Measurements from ENCODE around the gene RORC. TPM values are rescaled to one million over a fixed set of nuclear protein-coding genes. Genes with fewer than 3 reads are reported as not detected.

The RORC gene
- total and polyA plus RNA-seq, 2 donors from 2014 or later, result 19.1 to 34.5 TPM

DNA sequence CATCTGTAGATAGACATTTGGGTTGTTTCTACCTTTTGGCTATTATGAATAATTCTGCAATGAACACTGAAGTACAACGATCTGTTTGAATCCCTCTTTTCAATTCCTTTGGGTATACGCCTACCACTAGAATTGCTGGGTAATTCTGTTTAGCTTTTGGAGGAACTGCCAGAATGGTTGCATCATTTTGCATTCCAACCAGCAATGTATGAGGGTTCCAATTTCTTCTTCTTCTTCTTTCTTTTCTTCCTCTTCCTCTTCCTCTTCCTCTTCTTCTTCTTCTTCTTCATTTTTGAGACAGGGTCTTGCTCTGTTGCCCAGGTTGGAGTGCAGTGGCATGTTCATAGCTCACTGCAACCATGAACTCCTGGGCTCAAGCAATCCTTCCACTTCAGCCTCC lies 35.7 kb upstream of the RORC start:
- FAIRE-seq, result no peak
- DNase-seq, result no peak
- TF ChIP-seq, protein P1, sequence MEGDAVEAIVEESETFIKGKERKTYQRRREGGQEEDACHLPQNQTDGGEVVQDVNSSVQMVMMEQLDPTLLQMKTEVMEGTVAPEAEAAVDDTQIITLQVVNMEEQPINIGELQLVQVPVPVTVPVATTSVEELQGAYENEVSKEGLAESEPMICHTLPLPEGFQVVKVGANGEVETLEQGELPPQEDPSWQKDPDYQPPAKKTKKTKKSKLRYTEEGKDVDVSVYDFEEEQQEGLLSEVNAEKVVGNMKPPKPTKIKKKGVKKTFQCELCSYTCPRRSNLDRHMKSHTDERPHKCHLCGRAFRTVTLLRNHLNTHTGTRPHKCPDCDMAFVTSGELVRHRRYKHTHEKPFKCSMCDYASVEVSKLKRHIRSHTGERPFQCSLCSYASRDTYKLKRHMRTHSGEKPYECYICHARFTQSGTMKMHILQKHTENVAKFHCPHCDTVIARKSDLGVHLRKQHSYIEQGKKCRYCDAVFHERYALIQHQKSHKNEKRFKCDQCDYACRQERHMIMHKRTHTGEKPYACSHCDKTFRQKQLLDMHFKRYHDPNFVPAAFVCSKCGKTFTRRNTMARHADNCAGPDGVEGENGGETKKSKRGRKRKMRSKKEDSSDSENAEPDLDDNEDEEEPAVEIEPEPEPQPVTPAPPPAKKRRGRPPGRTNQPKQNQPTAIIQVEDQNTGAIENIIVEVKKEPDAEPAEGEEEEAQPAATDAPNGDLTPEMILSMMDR (IDR thresholded peaks at IDR 0.05; ENCODE audit: borderline replicate concordance, extremely low read depth, insufficient read depth), result no peak
- Histone ChIP-seq H3K27ac (ENCODE audit: low read depth in 2 of 2, low read length in 2 of 2) (no peak overlapping the region), H3K9me3 (ENCODE audit: control insufficient read depth in 2 of 3, insufficient read depth in 1 of 3, low read length in 3 of 3) (no peaks in the 10 kb centered on the region), H3K4me3 (ENCODE audit: low read length in 3 of 3) (no peak overlapping the region), H3K4me1 (ENCODE audit: control insufficient read depth in 2 of 3, insufficient read depth in 2 of 3, low read depth in 1 of 3, low read length in 3 of 3) (no peaks in the 10 kb centered on the region), H3K9ac (ENCODE audit: low read length in 3 of 3) (no peak overlapping the region), H3K36me3 (ENCODE audit: control insufficient read depth in 2 of 3, insufficient read depth in 3 of 3, low read length in 3 of 3) (no peaks in the 10 kb centered on the region), H3K27me3 (ENCODE audit: control insufficient read depth, insufficient read depth, low read length) (no peaks in the 10 kb centered on the region)
- intact Hi-C loops (cut with DNase I), result no loop called here

DNA sequence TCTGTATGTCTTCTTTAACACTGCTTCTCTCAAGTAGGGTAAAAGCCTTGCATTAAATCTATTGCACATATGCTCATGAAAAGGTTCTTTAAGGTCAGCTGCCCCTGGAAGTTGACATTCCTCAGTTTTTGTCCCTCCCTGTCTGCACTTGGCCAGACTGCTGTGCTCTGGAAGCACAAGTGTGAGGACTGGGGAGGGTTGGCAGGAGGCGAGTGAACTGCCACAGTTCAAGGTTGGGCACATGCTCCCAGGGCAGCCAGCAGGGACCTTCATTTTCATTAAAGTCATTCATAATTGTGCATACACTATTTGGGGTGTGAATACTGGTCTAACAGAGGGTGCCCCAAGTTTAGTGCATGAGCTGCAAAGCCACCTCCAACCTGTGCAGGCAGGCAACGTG lies 32.8 kb upstream of the RORC start:
- no peak overlapping the region for H3K27ac ChIP-seq (ENCODE audit: low read depth in 2 of 2, low read length in 2 of 2)
- no peaks in the 10 kb centered on the region for H3K9me3 ChIP-seq (ENCODE audit: control insufficient read depth in 2 of 3, insufficient read depth in 1 of 3, low read length in 3 of 3)
- H3K4me3 ChIP-seq (ENCODE audit: low read length in 3 of 3), result no peak overlapping the region
- no peak for DNase-seq
- no peak overlapping the region for H3K9ac ChIP-seq (ENCODE audit: low read length in 3 of 3)
- H3K27me3 ChIP-seq (ENCODE audit: control insufficient read depth, insufficient read depth, low read length), result no peaks in the 10 kb centered on the region
- intact Hi-C loops (cut with DNase I), result no loop called here
- TF ChIP-seq, protein P1 (IDR thresholded peaks at IDR 0.05; ENCODE audit: borderline replicate concordance, extremely low read depth, insufficient read depth), result no peak
- H3K36me3 ChIP-seq (ENCODE audit: control insufficient read depth in 2 of 3, insufficient read depth in 3 of 3, low read length in 3 of 3), result no peaks in the 10 kb centered on the region
- no peak for FAIRE-seq
- no peaks in the 10 kb centered on the region for H3K4me1 ChIP-seq (ENCODE audit: control insufficient read depth in 2 of 3, insufficient read depth in 2 of 3, low read depth in 1 of 3, low read length in 3 of 3)

DNA sequence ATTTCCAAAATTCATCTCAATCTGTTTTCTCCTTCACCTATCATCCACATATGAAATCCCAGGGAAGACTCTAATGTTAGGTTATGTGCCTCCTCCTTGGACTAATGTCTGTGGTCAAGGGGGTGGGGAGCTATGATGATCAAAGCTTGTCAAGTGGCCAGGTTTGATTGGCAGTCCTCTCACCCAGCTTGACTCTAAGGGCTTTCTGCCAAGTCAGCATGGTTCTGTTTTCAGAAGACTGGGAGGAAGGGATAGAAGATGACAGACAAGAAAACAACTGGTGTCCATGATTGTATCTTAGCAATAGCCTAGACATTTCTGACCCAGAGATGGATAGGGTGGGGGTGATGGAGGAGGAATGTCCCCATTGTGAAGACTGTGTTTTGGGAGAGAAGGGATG lies 31.0 kb upstream of the RORC start:
- FAIRE-seq (no peak), DNase-seq (no peak)
- TF ChIP-seq, protein P1 (IDR thresholded peaks at IDR 0.05; ENCODE audit: borderline replicate concordance, extremely low read depth, insufficient read depth), result no peak
- Histone ChIP-seq H3K27me3 (ENCODE audit: control insufficient read depth, insufficient read depth, low read length) (no peaks in the 10 kb centered on the region), H3K4me3 (ENCODE audit: low read length in 3 of 3) (no peak overlapping the region), H3K9me3 (ENCODE audit: control insufficient read depth in 2 of 3, insufficient read depth in 1 of 3, low read length in 3 of 3) (no peaks in the 10 kb centered on the region), H3K36me3 (ENCODE audit: control insufficient read depth in 2 of 3, insufficient read depth in 3 of 3, low read length in 3 of 3) (no peaks in the 10 kb centered on the region), H3K9ac (ENCODE audit: low read length in 3 of 3) (no peak overlapping the region), H3K27ac (ENCODE audit: low read depth in 2 of 2, low read length in 2 of 2) (no peak overlapping the region), H3K4me1 (ENCODE audit: control insufficient read depth in 2 of 3, insufficient read depth in 2 of 3, low read depth in 1 of 3, low read length in 3 of 3) (no peaks in the 10 kb centered on the region)
- intact Hi-C loops (cut with DNase I), result no loop called here

DNA sequence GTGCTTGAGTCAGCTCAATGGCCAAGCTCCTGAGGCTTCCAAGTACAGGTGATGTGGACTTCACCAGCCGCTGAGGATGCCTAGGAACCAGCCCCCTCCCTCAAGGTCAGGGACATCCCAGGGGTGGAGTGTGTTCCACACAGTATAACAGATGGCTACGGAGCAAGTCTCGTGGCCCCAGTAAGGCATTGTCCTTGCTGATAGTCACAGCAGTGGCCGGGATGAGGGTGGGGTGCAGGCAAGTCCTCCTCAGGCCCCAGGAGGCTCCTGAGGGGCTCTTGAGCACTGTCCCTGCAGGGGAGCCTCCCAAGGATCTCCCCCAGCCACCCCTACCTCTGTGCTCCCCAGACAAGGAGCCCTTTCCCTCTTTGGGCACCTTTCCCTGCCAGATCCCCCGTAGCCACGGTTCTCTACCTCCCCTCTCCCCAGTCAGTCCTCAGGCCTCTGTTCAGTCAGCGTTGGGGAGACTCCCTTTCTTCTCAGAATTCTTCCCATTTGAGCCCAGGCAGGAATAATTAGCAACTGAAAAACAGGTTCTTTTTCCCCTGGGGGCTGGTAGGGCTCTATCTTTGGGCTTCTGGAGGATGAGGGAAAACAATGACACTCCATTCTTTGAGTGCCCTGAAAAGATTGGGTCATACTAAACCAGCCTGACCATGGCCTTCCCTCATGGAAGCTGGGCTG lies 29.0 kb upstream of the RORC start:
- H3K4me1 ChIP-seq (ENCODE audit: control insufficient read depth in 2 of 3, insufficient read depth in 2 of 3, low read depth in 1 of 3, low read length in 3 of 3), result no peaks in the 10 kb centered on the region
- DNase-seq, result no peak
- H3K9me3 ChIP-seq (ENCODE audit: control insufficient read depth in 2 of 3, insufficient read depth in 1 of 3, low read length in 3 of 3), result no peaks in the 10 kb centered on the region
- FAIRE-seq, result no peak
- H3K27ac ChIP-seq (ENCODE audit: low read depth in 2 of 2, low read length in 2 of 2), result no peak overlapping the region
- H3K9ac ChIP-seq (ENCODE audit: low read length in 3 of 3), result no peak overlapping the region
- no peaks in the 10 kb centered on the region for H3K36me3 ChIP-seq (ENCODE audit: control insufficient read depth in 2 of 3, insufficient read depth in 3 of 3, low read length in 3 of 3)
- no peak overlapping the region for H3K4me3 ChIP-seq (ENCODE audit: low read length in 3 of 3)
- intact Hi-C loops (cut with DNase I), result no loop called here
- TF ChIP-seq, protein P1 (IDR thresholded peaks at IDR 0.05; ENCODE audit: borderline replicate concordance, extremely low read depth, insufficient read depth), result no peak
- H3K27me3 ChIP-seq (ENCODE audit: control insufficient read depth, insufficient read depth, low read length), result no peaks in the 10 kb centered on the region
